ENCODE data around the gene KRT14. TPM values are rescaled to one million over a fixed set of nuclear protein-coding genes. Genes with fewer than 3 reads are reported as not detected.

The KRT14 gene
- total RNA-seq, 1 donor from 2014 or later, result 212 TPM

Other genes with a start within 250 kb of the KRT14 start
- gene KRT33A, start 236.1 kb downstream of the KRT14 start, total RNA-seq (ENCODE audit: insufficient read depth, low replicate concordance), result 1.4 TPM
- gene KRT33B, start 217.1 kb downstream of the KRT14 start, total RNA-seq (ENCODE audit: insufficient read depth, low replicate concordance), result not detected
- gene KRT34, start 204.6 kb downstream of the KRT14 start, total RNA-seq (ENCODE audit: insufficient read depth, low replicate concordance), result not detected
- gene KRT31, start 189.3 kb downstream of the KRT14 start, total RNA-seq (ENCODE audit: insufficient read depth, low replicate concordance), result not detected
- gene KRT37, start 162.3 kb downstream of the KRT14 start, total RNA-seq (ENCODE audit: insufficient read depth, low replicate concordance), result not detected
- 0.48 TPM for gene KRT38, start 145.9 kb downstream of the KRT14 start, total RNA-seq (ENCODE audit: insufficient read depth, low replicate concordance)
- gene KRT32, start 119.5 kb downstream of the KRT14 start, total RNA-seq (ENCODE audit: insufficient read depth, low replicate concordance), result 1.2 TPM
- not detected for gene KRT35, start 105.7 kb downstream of the KRT14 start, total RNA-seq (ENCODE audit: insufficient read depth, low replicate concordance)
- gene KRT36, start 97.0 kb downstream of the KRT14 start, total RNA-seq (ENCODE audit: insufficient read depth, low replicate concordance), result 1.9 TPM
- 292 TPM for gene KRT13, start 81.3 kb downstream of the KRT14 start, total RNA-seq (ENCODE audit: insufficient read depth, low replicate concordance)
- gene KRT15, start 68.0 kb downstream of the KRT14 start, total RNA-seq (ENCODE audit: insufficient read depth, low replicate concordance), result 24.1 TPM
- gene KRT19, start 58.6 kb downstream of the KRT14 start, total RNA-seq (ENCODE audit: insufficient read depth, low replicate concordance), result 334 TPM
- gene KRT9, start 14.8 kb downstream of the KRT14 start, total RNA-seq (ENCODE audit: insufficient read depth, low replicate concordance), result not detected
- 5.5 TPM for gene KRT16, start 25.9 kb upstream of the KRT14 start, total RNA-seq (ENCODE audit: insufficient read depth, low replicate concordance)
- 762 TPM for gene KRT17, start 37.7 kb upstream of the KRT14 start, total RNA-seq (ENCODE audit: insufficient read depth, low replicate concordance)
- 146 TPM for gene EIF1, start 102.0 kb upstream of the KRT14 start, total RNA-seq (ENCODE audit: insufficient read depth, low replicate concordance)
- not detected for gene GAST, start 125.4 kb upstream of the KRT14 start, total RNA-seq (ENCODE audit: insufficient read depth, low replicate concordance)
- gene HAP1, start 147.7 kb upstream of the KRT14 start, total RNA-seq (ENCODE audit: insufficient read depth, low replicate concordance), result 0.24 TPM
- 58.3 TPM for gene JUP, start 199.8 kb upstream of the KRT14 start, total RNA-seq (ENCODE audit: insufficient read depth, low replicate concordance)
- gene P3H4, start 225.1 kb upstream of the KRT14 start, total RNA-seq (ENCODE audit: insufficient read depth, low replicate concordance), result 94.9 TPM
- 317 TPM for gene FKBP10, start 226.1 kb upstream of the KRT14 start, total RNA-seq (ENCODE audit: insufficient read depth, low replicate concordance)
- gene NT5C3B, start 249.3 kb upstream of the KRT14 start, total RNA-seq (ENCODE audit: insufficient read depth, low replicate concordance), result 50.1 TPM

Measured in umbilical cord (tissue), 1 donor.